Caki2 (cell line): ENCODE data around the gene ELMOD3. TPM values are rescaled to one million over a fixed set of nuclear protein-coding genes. Genes with fewer than 3 reads are reported as not detected.
"Not testable (repeated sequence)": the region's sequence is repeated elsewhere in the genome, so short reads cannot be mapped to it uniquely, and the experiment has no call there.

Source experiments
- DNase-seq: peaks from one replicate; pipeline ENCODE4 v3.0.0-alpha.2; 2015; ENCODE audit warnings: low read depth
- in situ Hi-C: cut with HindIII; loops from 2 replicates; pipeline ENCODE4 v1.10.0; 2016; ENCODE audit warnings: low sequenced_read_pairs, low pct_unique_long_range_greater_than_20kb, mixed read lengths
- total RNA-seq: library from RNA; depleted of rRNA; stranded (reverse); fragments of >200 nt; shearing (Covaris generic); gene quantifications from 2 replicates; pipeline ENCODE4 v1.2.3, GENCODE V29; 2014; ENCODE audit warnings: low replicate concordance

Gene ELMOD3
- total RNA-seq, 1 experiment from 2014 or later = 21.3 TPM

DNA sequence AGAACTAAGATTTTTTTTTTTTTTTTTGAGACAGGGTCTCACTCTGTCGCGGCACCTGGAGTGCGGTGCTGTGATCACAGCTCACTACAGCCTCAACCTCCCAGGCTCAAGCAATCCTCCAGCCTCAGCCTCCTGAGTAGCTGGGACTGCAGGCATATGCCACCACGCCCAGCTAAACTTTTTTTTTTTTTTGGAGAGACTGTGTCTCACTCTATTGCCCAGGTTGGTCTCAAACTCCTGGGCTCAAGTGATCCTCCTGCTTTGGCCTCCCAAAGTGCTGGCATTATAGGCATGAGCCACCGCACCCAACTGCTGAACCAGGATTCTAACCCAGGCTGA lies 59.8 kb downstream of the ELMOD3 start:
- in situ Hi-C loops, DNase-seq: not testable (repeated sequence)

DNA sequence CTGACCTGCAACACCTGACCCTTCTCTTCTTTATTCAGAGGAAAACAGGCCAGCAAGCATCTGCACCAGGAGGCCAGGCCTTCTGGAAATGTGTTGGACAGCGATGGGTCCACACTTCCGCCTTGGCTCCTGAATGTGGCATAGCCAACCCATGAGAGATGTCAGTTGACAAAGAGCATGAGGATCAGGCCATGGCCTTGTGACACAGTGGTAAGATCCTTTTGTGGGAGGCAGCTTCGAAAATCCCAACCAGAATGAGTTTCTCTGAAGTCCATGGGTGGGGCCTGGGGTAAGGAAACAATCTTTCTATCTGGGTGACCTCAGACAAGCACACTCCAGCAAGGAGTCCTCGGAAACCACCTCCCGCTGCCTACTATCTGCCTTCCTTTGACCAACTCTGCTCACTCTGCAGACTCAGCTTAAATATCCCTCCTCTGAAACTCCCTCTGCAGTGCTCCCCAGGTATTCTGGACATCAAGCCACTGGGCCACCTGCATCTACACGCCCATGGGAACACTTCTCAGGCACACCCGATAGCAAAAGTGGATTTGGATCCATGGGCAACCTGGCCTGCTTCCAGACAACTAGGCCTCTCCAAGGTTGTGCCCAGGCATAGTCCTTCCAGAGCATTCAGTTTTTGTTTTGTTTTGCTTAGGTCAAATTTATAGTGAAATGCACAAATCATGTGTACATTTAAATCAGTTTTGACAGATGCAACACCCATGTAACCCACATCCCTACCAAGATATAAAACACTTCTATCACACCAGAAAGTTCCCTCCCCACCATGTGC lies 60.4 kb downstream of the ELMOD3 start:
- no peak for DNase-seq
- in situ Hi-C loops = no loop called here

DNA sequence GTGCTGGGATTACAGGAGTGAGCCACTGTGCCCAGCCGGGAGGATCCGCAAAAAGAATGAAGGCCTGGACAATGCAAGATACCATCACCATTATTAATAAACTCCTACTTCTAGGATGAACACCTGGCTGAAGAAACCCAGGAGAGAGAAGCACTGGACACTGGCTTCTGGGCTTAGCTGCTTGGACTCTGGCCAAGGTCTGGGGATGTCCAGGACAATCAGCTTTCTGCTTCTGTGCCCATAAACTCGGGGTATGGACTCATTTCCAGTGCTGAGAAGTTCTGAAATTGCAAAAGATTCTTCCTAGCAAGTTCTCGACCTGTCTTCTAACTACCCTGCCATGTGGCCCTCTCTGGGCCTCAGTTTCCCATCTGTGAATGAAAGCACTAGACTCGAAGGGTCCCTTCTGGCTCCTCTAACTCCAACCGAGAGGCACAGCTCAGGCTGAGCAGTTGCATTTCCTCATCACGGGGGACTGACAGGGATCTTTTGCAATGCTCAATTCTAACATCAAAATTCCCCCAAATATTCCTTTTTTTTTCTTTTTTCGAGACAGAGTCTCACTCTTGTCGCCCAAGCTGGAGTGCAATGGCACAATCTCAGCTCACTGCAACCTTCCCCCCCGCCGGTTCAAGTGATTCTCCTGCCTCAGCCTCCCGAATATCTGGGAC lies 61.5 kb downstream of the ELMOD3 start:
- no peak for DNase-seq
- in situ Hi-C loops = no loop called here

DNA sequence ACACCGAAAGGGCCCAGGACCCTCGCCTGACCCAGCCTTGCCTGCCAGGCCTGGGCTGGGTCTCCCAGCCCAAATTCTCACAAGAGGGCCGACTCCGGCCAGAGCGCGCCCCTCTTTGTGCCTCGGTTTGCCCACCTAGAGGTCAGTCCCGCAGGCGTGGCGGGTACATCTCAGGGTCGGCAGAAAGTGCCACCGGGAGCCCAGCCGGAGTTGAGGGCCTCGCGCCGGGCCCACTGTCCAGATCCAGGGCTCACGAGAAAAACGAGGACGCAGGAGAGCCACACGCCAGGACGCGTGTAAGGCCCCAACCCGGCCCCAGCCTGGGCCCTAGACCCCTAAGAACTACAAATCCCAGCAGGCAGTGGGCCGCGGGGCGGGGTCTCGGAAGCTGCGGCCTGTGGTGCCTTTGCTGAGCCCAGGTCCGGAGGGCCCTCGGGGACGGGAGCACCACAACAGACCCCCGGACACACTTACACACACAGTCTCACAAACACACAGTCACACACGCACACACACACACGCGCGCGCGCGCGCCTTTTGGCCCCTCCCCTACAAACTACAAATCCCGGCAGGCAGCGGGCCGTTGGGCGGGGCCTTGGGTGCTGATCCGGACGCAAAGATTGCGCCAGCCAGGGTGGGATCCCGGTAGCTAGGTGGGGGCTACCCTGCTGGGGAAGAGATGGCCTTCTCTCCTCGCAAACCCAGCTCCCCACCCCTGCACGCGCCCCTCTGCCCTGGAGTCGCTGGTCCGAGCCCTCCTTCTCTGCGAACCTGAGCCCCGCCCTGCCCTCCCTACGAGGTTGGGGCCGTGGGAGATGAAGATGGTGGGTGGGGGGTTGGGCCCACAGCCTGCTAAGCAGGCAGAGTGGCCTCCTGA lies 63.8 kb downstream of the ELMOD3 start, which contains the start of gene SH2D6:
Gene SH2D6, plus strand, starts transcription at position 583 of the 877 bp plus-strand sequence. CDS start 10,752 bp downstream, outside the sequence.
- DNase-seq = peak; percentile 92
- in situ Hi-C loops = no loop called here

DNA sequence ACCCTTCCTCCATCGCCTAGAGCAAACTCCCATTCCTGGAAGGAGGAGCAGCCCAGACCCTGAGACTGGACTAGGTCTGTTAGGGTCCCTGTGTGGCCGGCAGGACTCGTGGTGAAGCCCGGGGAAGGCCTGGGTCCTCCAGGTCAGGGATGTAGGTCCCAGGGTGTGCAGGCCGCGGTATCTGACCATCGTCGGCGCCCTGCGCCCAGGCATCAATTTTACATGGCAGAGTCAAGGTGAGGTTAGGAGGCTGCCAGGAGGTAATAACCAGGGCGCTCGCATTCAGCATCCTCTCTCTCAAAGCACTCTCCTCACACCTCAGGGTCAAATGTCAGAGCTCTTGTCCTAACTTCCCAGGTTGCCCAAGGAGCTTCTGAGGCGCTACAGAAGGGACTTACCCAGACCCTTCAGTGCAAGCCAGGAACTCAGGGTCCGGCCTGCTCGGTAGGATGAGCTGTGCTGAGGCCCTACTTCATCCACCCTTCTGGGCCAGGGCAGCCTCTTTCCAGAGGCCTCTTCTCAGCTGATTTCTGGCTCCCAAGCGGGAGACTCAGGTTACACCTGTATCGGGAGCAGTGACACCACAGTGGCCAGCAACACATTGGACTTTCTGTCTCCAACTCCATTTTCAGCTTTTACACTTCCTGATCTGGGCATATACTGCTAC lies 64.6 kb downstream of the ELMOD3 start:
- in situ Hi-C loops = no loop called here
- no peak for DNase-seq

DNA sequence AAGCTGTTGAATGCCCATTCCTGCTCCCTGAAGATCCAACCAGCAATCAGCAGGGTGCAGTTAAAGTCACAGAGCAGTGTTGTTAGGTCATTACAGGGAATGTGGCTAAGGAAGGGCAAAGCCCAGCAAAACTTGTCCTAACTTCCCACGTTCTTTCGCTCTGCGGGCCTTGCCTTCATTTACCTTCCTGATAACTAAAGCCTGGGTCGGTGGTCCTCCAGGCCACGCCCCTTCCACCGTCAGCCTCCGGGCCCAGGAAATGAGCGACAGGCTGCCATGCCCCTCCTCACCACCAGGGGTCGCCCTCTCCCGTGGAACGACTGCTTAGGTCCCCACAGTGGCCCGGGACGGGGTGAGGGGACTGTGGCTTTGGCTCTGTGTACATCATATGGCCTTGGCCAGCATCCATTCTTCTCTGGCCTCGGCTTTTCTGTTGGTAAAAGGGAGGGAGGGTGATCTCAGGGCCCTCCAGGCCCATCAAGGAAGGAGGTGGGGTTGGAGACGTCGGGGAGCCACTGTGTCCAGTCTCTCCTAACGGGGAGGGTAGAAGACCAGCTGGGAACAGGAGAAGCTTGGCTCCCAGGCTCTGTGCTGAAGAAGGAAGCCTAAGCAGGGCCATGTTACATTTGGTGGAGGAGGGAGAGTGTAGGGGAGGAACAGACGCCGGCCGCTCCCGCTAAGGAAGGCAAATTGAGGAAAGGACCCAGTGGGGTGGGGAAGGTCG lies 66.1 kb downstream of the ELMOD3 start:
- in situ Hi-C loops = no loop called here
- peak; percentile 79 for DNase-seq

DNA sequence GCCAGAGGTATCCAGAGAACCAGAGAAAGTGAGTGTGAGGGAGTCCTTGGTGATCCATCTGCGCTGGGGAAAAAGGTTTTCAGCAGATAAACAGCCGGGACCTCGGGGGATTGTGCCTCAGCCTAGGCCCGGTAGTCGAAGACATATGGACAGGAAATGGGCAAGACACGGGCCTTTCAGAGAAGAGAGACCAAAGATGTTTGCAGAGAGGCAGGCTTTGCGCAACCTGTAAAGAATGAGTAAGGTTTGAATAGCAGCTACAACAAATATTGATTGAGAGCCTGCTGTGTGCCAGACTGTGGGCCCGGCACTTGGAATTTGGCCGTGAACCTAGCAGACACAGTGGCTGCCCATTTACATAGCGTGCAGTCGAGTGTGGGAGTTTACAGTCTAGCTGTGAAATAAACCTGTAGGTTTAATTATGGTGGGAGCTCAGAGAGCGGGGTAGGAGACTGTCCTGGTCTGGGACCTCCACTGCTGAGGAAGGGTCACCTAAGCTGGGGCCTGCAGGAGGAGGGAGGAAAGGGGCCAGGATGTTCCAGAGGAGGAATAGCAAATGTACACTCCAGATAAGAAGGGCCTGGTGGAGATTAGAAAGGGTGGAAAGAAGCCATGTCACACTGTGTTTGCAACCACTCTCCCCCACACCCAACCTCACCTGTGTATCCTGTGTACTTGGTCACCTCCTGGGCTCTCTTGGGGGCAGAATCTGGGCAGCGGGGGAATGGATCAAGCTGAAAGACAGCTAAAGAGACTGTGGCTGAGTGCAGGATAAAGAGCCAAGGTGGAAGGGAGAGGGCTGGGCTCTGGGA lies 66.9 kb downstream of the ELMOD3 start:
- in situ Hi-C loops = no loop called here
- no peak for DNase-seq

DNA sequence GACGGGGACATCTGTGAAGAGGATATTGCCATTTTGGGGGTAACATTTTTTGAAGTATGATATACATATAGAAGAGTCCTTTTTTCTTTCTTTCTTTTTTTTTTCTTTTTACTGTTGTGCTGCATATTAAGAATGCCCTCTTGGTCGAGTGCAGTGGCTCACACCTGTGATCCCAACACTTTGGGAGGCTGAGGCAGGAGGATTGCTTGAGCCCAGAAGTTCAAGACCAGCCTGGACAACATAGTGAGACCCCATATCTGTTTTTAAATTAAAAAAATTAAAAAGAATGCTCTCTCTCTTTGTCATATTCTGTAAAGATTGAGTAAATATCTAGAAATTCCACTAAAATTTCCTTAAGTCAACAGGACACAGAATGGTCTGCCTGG lies 67.5 kb downstream of the ELMOD3 start:
- in situ Hi-C loops = no loop called here
- DNase-seq = no peak

DNA sequence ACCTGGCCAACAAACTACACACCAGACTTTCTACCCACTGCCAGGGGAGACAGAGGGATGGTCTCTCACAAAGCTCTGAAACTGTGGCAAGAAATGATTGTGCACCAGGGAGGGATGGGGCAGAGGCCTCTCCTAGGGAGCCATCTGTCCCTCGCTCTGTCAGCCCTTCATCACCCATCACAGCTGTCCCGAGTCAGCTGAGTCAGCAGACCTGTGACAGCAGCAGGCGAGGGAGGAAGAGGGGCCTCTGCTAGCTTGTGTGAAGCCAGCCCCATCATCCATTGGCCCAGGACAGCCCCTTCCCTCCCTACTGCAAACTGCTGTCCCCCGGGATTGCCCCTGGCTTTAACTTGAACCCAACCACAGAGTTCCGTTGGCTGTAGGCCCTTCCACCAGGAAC lies 69.0 kb downstream of the ELMOD3 start:
- no peak for DNase-seq
- in situ Hi-C loops = no loop called here

DNA sequence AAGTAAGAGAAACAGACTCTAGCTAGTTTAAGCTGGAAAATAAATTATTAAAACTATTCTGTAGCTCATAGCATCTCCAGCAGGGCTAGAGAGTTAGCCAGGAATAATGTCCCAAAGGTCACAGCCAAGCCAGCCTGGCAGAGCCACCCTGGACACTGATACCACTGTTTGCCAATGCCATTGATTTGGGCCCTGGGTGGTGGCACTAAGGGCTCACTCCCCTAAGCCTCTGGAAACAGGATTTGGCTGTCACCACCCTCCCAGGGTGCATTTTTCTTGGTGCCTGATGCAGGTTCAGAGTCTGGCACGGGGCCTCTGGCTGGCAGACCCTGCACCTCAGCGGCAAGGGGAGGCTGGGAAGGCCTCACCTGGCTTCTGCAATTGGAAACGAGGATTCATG lies 71.0 kb downstream of the ELMOD3 start:
- in situ Hi-C loops = no loop called here
- DNase-seq = no peak

DNA sequence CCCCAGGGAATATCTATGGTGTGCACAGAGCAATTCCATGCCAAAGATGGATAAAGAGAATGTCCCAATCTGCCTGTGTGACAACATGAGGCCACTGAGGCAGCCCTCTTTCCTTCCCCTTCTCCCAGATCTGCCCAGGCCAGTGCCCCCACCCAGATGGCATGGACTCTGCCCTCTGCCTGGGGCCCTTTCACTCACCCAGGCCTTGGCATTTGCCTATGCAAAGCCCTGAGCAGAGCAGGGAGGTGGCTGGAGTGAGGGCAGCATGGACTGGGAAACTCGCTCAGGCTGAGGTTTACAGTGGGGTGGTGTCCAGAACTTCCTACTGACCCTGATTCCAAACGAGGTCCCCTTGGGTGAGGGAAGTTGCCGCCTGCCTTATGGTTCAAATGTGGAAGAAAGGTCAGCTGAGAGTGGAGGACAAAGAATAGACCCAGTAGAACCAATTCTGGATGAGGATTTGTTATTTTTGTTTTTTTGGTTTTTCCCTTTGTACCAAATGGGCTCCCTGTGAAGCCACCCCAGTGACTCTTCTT lies 72.8 kb downstream of the ELMOD3 start:
- in situ Hi-C loops = no loop called here

DNA sequence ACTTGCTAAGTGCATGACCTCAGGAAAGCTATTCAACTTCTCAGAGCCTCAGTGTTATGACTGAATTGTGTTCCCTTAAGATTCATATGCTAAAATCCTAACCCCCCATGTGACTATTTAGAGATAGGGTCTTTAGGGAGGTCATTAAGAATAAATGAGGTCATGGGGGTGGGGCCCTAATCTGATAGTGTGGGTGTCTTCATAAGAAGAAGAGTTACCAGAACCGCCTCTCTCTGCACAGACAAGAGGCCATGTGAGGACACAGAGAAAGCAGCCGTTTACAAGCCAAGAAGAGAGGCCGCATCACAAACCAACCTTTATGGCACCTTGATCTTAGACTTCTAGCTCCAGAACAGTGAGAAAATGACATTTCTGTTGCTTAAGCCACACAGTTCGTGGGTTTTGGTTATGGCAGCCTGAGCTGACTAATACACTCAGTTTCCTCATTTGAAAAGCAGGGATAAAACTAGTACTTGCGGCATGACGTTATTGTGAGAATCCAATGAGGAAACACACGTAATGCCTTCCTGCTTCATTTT lies 73.8 kb downstream of the ELMOD3 start:
- in situ Hi-C loops = no loop called here
- no peak for DNase-seq

More for the DNA sequence above, 72.8 kb downstream of the ELMOD3 start:
- DNase-seq = no peak

DNA sequence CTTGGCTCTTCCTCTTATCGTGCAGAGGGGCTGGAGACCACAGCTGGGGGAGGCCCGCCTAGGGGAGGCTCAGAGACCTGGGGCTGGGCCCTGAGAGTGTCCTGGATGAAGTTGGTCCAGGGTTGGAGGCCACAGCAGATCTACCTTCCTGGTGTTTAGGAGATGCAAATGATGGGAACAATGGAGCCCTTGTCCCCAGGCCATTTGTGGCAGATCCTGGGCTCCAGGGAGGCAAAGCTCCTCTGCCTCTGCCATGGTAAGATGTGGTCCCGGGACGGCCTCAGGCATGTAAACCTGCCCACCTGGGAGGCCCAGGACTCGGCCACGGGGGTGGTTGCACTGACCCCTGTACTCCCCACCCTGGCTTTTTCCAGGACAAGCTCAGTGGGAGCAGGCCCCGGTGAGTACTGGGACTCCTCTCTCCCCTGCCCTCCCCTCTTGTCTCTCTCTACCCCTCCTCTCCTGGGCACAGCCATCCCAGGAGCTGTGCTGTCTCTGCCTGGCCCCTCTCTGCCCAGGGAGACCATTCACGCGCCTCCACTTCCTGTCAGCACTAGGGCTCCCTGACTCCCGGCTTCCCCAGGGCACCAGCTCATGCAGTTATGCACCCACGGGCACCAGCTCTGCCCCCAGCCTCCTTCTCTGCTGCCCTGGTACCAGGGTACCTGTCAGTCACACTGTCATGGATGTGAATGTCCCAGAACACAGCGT lies 74.8 kb downstream of the ELMOD3 start:
- in situ Hi-C loops = no loop called here
- DNase-seq = no peak

DNA sequence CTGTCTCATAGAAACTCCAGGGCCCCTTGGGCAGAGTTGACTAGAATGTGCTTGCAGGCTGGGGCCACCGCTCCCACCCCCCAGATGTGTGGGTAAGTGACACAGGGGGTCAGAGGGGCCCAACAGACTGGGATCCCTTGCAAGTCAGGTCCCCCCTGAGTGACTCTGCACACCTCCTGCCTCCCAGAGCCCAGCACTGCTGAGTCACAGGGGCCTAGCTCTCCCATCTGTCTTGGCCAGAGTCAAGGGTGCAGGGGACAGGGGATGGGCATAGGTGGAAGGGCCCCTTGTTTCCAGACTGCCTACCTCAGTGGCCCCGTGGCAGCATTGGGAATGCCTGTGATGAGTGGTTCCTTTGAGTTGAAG lies 75.3 kb downstream of the ELMOD3 start:
- in situ Hi-C loops = no loop called here
- no peak for DNase-seq

DNA sequence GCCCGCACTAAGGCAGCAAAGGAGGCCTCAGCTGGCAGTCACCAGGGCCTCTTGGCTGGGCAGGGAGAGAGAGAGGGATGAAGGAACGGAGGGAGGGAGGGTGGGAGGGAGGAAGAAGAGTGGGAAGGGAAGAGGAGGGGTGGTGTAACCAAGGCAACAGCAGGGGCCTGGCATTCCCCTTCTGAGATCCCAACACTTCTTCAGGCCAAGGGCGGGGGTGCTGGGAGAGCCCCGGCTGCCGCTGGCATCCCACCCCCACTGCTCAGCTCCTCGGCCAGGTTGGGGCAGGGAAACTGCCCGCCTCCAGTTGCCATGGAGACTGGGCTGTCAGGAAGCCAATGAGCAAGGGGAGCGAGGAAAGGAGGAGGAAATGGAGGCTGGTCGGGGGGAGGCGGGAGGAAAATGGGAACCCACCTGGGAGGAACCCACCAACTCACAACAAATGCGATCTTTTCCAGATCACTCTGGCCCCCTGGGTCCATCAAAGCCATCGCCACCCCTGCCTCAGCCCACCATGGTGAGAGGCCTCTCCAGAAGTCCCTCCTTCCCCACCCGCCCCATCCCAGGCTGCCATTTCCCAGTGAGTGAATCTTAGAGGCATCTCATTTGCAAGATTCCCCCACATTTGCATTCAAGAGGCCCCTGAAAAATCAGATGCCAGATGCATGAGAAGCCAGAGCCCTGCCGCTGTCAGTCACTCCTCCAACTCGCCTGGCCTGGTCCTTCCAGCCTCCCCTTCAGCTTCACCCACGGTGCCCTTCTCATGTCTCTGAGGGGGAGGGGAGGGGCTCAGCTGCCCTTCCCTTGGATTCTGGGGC lies 76.4 kb downstream of the ELMOD3 start:
- no peak for DNase-seq

More for the DNA sequence above, 76.4 kb downstream of the ELMOD3 start:
- in situ Hi-C loops = no loop called here
